Measurements from ENCODE around the gene MAPRE3. TPM values are rescaled to one million over a fixed set of nuclear protein-coding genes. Genes with fewer than 3 reads are reported as not detected.
A peak's percentile ranks its signal among the peaks of the same experiment; 100 is the strongest.

Gene MAPRE3
- total and polyA plus RNA-seq, 2 donors (not counting 1 experiment from before 2014, with no cell fraction given): 7.9 to 13.9 TPM

DNA sequence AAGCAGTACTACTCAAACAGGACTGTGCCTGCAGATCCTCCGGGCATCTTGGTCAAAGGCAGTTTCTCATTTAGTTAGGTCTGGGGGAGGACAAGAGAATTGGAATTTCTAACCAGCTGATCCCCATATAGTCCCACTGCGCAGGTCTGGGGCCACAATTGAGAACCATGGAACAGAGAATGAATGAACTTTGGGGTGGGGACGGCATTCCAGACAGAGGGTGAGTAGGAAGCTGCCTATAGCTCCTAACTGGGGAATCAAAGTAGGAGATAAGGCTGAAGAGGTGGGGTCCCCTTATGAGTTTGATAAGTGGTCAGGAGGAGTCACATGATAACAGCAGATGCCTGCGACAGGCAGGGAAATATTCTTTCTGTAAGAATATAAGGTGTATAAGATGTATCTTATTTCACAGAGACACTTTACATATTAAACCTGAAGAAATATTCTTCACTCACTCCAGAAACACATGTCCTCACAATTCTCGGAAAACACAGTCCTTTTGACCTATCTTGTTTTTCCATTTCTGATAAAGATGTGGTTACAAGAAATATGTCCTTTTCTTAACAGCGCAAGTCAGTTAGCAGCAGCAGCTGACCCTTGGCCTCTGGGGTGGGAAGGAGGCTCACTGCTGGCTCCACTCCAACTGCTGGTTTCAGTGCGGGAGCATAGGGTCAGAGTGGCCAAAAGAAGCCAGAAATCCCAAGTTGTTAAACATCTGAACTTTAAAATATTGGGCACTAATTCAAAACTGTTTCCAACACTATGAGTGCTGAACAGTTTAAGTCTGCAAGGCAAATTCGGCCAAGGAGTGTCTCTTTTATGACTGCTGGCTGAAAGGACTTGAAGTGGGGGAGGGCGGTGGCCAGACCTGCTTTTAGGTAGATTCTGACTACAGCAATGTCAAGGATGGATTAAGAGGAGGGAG lies 49.8 kb downstream of the MAPRE3 start:
- peak in 1 of 2 donors; percentile 88 for DNase-seq (ENCODE audit: low read depth in 2 of 2)
- no peak overlapping the region for H3K4me2 ChIP-seq (ENCODE audit: extremely low read depth, insufficient read depth, low read length)

DNA sequence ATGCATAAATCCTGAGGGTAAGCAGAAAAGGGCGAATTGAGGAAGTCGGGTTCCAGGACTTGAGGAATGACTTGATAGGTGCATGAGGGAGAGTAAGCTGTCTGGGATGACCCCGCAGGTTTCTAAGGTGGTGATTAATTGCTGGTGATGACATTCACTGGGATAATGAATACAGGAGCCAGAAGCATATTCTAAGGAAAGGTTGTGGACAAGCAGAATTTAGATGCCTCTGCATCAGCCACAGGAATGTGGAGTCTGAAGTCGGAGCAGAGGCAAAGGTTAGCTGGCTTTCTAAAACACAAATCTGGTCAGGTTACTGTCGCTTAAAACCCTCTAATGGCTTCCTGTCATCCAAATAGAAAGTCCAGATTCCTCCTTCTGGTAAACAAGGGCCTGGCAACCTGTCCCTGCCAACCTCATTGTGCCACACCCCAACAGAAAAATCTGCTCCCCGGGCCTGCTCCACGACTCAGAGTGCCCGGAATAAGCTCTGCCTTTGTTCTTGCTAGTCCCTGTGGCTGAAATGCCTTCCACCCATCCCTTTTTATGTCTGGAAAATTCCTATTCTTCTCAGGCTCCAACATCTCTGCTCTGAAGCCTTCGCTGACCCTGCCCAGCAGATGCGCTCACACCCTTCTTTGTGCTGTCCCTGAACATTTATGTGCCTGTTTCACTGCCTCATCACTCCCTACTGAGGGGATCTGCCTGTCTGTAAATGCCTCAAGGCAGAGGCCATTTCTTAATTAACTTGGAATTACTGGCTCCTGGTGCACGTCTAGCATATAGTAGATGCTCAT lies 51.0 kb downstream of the MAPRE3 start:
- Histone ChIP-seq H3K9me3 (ENCODE audit: control insufficient read depth, insufficient read depth, low read depth, low read length) (no peaks in the 10 kb centered on the region), H3K9ac (ENCODE audit: insufficient read depth, low read length) (no peak overlapping the region), H4K20me1 (ENCODE audit: control insufficient read depth, extremely low read depth, insufficient read depth, low read length) (no peaks in the 10 kb centered on the region), H3K79me2 (ENCODE audit: control insufficient read depth, insufficient read depth, low read length) (no peaks in the 10 kb centered on the region), H3K4me2 (ENCODE audit: extremely low read depth, insufficient read depth, low read length) (no peak overlapping the region), H3K36me3 (ENCODE audit: control insufficient read depth, insufficient read depth, low read length) (peaks cover 15% of the 10 kb centered on the region), H3K4me3 (replicated peaks in 1 of 4; ENCODE audit: control extremely low read depth in 1 of 4, insufficient read depth in 1 of 4, low read depth in 3 of 4, low read length in 4 of 4) (no peak overlapping the region), H2AFZ (ENCODE audit: low read length) (no peak overlapping the region), H3K27ac (ENCODE audit: insufficient read depth, low read length) (no peak overlapping the region), H3K4me1 (ENCODE audit: control insufficient read depth, extremely low read depth, insufficient read depth, low read length) (peaks cover 13% of the 10 kb centered on the region), H3K27me3 (ENCODE audit: control insufficient read depth, insufficient read depth, low read length) (no peaks in the 10 kb centered on the region)
- peak in 1 of 2 donors; percentile 55 for DNase-seq (ENCODE audit: low read depth in 2 of 2)
- TF ChIP-seq EZH2 (IDR thresholded peaks at IDR 0.05; ENCODE audit: low read length, missing control alignments): no peak
- TF ChIP-seq, protein P1, sequence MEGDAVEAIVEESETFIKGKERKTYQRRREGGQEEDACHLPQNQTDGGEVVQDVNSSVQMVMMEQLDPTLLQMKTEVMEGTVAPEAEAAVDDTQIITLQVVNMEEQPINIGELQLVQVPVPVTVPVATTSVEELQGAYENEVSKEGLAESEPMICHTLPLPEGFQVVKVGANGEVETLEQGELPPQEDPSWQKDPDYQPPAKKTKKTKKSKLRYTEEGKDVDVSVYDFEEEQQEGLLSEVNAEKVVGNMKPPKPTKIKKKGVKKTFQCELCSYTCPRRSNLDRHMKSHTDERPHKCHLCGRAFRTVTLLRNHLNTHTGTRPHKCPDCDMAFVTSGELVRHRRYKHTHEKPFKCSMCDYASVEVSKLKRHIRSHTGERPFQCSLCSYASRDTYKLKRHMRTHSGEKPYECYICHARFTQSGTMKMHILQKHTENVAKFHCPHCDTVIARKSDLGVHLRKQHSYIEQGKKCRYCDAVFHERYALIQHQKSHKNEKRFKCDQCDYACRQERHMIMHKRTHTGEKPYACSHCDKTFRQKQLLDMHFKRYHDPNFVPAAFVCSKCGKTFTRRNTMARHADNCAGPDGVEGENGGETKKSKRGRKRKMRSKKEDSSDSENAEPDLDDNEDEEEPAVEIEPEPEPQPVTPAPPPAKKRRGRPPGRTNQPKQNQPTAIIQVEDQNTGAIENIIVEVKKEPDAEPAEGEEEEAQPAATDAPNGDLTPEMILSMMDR (conservative IDR thresholded peaks at IDR 0.05 in 1 of 2, IDR thresholded peaks at IDR 0.05 in 1 of 2; ENCODE audit: low read depth in 1 of 2, low read length in 2 of 2): no peak

More for the DNA sequence above, 49.8 kb downstream of the MAPRE3 start:
- Histone ChIP-seq H2AFZ (ENCODE audit: low read length) (no peak overlapping the region), H3K27ac (ENCODE audit: insufficient read depth, low read length) (no peak overlapping the region), H3K27me3 (ENCODE audit: control insufficient read depth, insufficient read depth, low read length) (no peaks in the 10 kb centered on the region), H4K20me1 (ENCODE audit: control insufficient read depth, extremely low read depth, insufficient read depth, low read length) (no peaks in the 10 kb centered on the region), H3K4me1 (ENCODE audit: control insufficient read depth, extremely low read depth, insufficient read depth, low read length) (peaks cover 18% of the 10 kb centered on the region), H3K79me2 (ENCODE audit: control insufficient read depth, insufficient read depth, low read length) (no peaks in the 10 kb centered on the region), H3K9ac (ENCODE audit: insufficient read depth, low read length) (no peak overlapping the region), H3K36me3 (ENCODE audit: control insufficient read depth, insufficient read depth, low read length) (peaks cover 12% of the 10 kb centered on the region), H3K4me3 (replicated peaks in 1 of 4; ENCODE audit: control extremely low read depth in 1 of 4, insufficient read depth in 1 of 4, low read depth in 3 of 4, low read length in 4 of 4) (no peak overlapping the region), H3K9me3 (ENCODE audit: control insufficient read depth, insufficient read depth, low read depth, low read length) (no peaks in the 10 kb centered on the region)
- TF ChIP-seq, protein P1 (conservative IDR thresholded peaks at IDR 0.05 in 1 of 2, IDR thresholded peaks at IDR 0.05 in 1 of 2; ENCODE audit: low read depth in 1 of 2, low read length in 2 of 2): no peak
- no peak for TF ChIP-seq EZH2 (IDR thresholded peaks at IDR 0.05; ENCODE audit: low read length, missing control alignments)

DNA sequence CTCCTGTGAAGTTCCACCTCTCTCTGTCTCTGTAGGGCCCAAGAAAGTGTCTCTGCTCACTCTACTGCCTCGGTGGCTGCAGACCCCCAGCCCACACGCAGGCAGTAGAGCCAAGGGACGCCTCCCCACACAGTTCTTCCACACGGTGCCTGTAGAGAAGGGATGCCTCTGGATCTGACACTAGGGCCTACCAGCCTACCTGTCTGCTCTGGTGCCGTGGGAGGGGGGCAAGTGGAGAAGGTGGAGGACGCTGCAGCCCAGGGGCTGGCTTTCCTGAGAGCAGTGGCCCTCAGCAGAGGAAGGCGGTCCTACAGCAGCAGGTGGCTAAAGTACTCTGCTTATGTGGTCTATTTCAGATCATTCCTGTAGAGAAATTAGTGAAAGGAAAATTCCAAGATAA lies 53.3 kb downstream of the MAPRE3 start:
- no peak for TF ChIP-seq EZH2 (IDR thresholded peaks at IDR 0.05; ENCODE audit: low read length, missing control alignments)
- TF ChIP-seq, protein P1 (conservative IDR thresholded peaks at IDR 0.05 in 1 of 2, IDR thresholded peaks at IDR 0.05 in 1 of 2; ENCODE audit: low read depth in 1 of 2, low read length in 2 of 2): no peak
- Histone ChIP-seq H2AFZ (ENCODE audit: low read length) (no peak overlapping the region), H3K4me1 (ENCODE audit: control insufficient read depth, extremely low read depth, insufficient read depth, low read length) (peaks cover 11% of the 10 kb centered on the region), H3K9me3 (ENCODE audit: control insufficient read depth, insufficient read depth, low read depth, low read length) (no peaks in the 10 kb centered on the region), H4K20me1 (ENCODE audit: control insufficient read depth, extremely low read depth, insufficient read depth, low read length) (no peaks in the 10 kb centered on the region), H3K79me2 (ENCODE audit: control insufficient read depth, insufficient read depth, low read length) (no peaks in the 10 kb centered on the region), H3K9ac (ENCODE audit: insufficient read depth, low read length) (no peak overlapping the region), H3K36me3 (ENCODE audit: control insufficient read depth, insufficient read depth, low read length) (peaks cover 20% of the 10 kb centered on the region), H3K4me2 (ENCODE audit: extremely low read depth, insufficient read depth, low read length) (no peak overlapping the region), H3K4me3 (replicated peaks in 1 of 4; ENCODE audit: control extremely low read depth in 1 of 4, insufficient read depth in 1 of 4, low read depth in 3 of 4, low read length in 4 of 4) (no peak overlapping the region), H3K27me3 (ENCODE audit: control insufficient read depth, insufficient read depth, low read length) (no peaks in the 10 kb centered on the region), H3K27ac (ENCODE audit: insufficient read depth, low read length) (no peak overlapping the region)
- no peak for DNase-seq (ENCODE audit: low read depth in 2 of 2)

Data from fibroblast of lung (primary cell).